HG03469 (cell line): ENCODE measurements around the gene SMIM1.

Source experiments
- ATAC-seq: cut with Tn5 transposase; IDR thresholded peaks from one replicate; pipeline ENCODE4 v1.9.1; 2021; ENCODE audit warnings: mild to moderate bottlenecking, moderate library complexity, moderate number of reproducible peaks; ENCODE audit not compliant: unreplicated experiment

Gene SMIM1

DNA sequence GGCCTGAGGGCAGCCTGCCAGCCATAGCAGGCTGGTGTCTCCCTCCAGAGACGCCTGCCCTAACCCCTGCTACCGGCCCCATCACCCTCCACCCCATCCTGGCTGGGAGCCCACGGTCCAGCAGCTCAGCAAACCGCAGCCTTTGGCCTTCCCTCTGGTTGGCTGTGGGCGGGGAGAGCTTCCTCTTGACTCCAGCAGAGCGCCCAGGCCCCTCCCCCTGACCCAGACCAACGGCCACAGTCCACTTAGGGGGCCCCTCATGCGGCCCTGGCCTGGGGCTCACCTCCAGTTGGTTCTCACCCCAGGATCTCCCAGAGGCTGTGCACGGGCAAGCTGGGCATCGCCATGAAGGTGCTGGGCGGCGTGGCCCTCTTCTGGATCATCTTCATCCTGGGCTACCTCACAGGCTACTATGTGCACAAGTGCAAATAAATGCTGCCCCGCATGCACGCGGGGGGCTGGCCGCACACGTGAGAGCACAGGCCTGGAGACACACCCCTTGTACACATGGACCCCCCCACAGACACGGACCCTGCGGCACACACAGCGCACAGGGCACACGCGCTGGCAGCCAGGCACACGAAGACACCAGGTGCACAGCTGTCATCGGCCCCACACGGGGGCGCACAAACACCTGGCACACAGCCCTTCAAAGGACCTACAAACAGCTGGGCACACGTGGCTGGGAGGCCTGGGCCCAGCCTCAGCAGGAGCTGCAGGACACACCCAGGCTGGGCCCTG, 3.1 kb downstream of the SMIM1 start:
- ATAC-seq = no peak

DNA sequence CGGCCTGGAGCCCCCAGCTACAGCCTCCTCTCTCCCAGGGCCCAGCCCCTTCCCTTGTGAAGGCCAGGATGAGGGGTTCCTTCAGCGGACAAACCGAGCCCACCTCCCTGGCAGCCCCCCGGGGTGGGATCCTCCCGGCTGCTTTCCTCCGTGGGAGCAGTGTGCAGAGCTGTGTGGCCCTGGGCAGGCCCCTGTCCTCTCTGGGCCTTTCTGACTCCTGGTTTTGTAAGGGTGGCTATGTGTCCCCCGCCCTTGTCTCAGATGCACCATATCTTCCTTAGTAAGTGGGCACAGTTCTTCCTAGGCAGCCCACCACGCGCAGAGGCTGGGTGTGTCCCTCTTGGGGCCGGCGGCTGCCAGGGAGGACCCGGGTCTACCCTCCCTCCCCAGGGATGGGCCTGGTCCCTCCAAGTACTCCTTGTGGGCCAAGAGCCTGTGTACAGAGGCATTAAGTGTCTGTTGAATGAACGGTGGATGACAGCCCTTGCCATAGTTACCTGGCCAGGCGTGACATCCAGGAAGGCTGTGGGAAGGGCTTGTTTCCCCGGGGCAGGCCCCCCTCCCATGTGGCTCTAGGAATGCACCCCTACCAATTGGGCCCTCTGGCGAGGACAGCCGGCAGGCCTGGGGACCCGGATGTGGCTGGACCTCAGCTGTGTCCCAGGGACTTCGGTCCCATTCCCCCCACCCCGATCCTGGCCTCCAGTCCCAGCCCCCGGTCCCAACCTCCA, 3.8 kb downstream of the SMIM1 start:
- ATAC-seq = no peak

DNA sequence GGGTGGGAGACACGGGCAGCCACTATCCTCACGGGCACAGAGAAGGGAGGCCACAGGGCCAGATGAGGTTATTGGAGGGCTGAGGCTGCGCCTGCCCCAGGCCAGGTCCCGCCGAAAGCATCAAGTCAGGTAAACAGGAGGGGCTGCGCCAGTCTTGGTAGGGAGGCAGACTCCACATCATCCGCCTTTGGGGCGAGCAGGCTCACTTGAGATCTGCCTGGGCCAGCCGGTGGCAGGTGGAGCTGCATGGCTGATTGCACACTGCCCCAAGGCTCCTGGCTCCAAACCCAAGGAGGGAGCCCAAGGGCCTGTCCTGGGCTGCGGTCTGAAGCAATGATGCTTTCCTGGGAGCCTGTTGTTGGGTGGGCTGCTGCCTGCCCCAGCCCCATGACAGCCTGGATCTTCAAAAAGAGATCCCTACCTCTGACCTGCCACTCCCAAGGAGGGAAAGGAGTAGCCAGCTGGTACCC, 4.6 kb downstream of the SMIM1 start:
- ATAC-seq = no peak

DNA sequence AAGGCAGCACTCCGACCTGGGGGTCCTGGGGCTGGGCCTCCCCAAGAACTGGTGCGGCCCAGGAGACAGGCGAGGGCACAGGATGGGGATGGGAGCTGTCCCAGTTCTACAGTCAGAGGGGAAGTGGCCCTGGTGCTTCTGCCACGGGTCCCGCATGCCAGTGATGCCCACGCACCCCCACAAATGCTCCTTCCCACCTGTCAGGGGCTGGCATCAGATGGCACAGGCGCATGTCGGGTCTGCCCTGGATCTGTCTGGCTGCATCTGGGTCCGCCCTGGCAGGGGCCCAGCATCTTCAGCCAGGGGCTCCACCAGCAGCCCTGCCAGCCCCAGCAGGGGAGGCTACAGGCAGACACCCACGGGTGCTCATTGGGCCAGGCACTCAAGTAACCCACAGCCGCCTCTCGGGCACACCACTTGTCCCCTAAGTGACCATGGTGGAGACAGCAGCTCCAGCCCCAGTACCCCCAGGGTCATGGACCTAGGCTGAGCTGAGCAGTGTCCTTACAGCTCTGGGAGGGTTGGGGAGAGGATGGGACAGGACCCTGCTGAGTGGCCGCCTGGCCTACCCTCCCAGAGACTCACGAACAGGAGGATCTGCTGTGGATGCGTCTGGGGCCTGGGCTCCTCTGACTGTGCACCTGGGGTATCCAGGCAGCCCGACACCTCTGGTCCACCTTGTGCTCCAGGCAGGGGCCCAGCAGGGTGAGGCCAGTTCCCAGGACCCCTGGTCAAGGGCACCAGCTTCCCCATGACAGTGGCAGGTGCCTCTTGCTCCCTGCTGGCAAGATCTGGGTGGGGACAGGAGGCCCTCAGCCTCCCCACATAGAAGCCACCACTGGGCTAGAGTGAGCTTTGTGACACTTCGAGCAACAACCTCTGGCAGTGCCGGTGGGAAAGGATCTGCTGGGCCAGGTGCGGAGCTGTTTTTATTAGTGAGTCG, 5.4 kb downstream of the SMIM1 start:
- no peak for ATAC-seq

DNA sequence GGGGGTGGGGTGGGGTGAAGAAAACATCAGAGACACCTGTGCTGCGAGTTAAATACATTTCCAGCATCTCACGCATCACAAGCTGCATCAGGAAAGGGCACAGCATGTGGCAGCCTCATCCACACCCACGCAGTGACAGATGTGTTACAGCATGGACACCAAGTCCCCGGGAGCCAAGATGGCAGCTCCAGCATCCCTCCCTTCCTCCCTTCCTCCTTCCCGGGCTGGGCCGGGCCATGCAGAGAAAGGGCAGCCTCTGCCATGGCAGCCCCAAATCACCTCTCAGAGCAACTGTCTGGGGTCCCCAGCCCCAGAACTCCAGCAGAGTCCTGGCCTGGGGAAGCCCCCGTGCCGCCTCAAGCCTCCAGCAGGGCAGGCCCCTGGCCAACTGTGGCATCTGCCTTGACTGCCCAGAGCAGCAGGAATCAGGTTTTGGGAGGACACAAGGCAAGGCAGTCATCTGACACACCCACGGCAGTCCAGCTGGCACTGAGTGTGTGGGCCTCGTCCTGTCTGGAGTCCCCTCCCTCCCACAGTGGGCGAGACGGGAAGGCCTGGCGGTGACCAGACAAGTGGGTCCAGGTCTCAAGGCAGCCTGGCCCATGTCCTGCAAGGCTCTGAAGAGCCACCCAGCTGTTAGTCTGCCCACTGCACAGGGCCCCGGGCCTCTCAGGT, 6.2 kb downstream of the SMIM1 start:
- ATAC-seq = no peak

GRCh38 chr1:3779265-3779911, 6.8 kb downstream of the SMIM1 start:
- ATAC-seq = no peak

- no peak for ATAC-seq
Observed at GRCh38 chr1:3779912-3780416, 7.4 kb downstream of the SMIM1 start.

- no peak for ATAC-seq
Observed at GRCh38 chr1:3780901-3781300, 8.4 kb downstream of the SMIM1 start.

- no peak for ATAC-seq
Observed at GRCh38 chr1:3783651-3784474, 11.3 kb downstream of the SMIM1 start.

DNA sequence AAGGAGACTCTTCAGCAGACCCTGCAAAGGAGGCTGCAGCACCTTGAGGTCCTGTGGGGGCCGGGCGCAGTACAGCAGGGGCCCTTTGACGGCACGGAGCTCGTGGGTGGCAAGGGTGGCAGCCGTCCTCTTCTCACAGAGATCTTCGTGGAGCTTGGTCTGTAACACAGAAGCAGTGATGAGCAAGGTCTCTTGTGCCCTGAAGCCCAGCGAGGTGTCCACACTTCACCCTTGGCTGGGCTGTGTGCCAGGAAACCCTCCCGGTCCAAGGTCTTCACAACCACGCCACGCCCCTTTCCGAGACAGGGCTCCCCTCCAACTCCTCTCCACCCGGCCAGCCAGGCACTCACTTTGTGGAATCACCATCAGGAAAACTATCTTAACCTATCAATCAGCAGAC, 12.5 kb downstream of the SMIM1 start:
- no peak for ATAC-seq

DNA sequence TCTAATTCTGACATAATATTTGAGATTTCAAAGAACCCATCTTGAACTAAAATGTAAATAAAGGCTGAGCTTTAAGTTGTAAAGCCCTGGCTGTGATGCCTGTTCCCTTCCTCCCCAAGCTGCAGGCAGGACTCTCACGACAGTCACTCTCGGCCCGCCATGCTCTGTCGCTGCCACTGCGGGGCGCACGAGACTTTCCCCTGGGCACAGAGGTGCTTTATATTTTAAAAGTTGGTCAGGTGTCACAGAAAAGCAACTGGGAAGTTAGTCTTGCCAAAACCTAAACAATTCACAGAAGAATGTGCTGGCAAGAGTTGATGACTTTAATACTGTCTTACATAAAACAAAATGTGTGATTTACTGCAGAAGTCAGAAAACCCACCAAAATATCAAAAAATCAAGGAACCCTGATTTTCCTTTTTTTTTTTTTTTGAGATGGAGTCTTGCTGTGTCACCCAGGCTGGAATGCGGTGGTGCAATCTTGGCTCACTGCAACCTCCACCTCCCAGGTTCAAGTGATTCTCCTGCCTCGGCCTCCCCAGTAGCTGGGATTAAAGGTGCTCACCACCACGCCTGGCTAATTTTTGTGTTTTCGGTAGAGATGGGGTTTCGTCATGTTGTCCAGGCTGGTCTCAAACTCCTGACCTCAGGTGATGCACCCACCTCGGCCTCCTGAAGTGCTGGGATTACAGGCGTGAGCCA, 13.1 kb downstream of the SMIM1 start:
- ATAC-seq = no peak

- ATAC-seq = no peak
Observed at GRCh38 chr1:3786468-3787348, 14.2 kb downstream of the SMIM1 start.

DNA sequence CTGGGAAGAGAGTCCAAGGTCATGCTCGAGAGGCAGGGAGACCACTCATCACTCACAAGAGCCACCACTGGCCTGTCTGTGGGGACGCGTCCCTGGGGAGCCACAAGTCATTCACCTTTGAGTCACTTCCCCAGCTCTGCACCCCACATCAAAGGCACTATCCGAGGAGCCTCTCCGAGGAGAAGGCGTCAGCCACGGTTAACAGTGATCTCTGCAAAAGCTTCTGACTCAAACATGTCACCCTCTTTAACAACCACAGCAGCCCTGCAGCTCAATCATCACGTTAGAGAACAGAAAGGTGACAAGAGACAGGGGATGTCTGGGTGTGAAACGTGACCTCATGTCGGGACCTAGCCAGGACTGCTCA, 14.8 kb downstream of the SMIM1 start:
- ATAC-seq = no peak

- no peak for ATAC-seq
Observed at GRCh38 chr1:3787745-3788605, 15.4 kb downstream of the SMIM1 start.

GRCh38 chr1:3788756-3789420, 16.3 kb downstream of the SMIM1 start:
- no peak for ATAC-seq
